Ammon's horn (tissue), 1 donor: ENCODE data around the gene SLC48A1.

Experiments
- DNase-seq: peaks from one replicate; pipeline ENCODE4 v3.0.0-alpha.2; 2016; ENCODE audit warnings: low spot score

Gene SLC48A1

DNA sequence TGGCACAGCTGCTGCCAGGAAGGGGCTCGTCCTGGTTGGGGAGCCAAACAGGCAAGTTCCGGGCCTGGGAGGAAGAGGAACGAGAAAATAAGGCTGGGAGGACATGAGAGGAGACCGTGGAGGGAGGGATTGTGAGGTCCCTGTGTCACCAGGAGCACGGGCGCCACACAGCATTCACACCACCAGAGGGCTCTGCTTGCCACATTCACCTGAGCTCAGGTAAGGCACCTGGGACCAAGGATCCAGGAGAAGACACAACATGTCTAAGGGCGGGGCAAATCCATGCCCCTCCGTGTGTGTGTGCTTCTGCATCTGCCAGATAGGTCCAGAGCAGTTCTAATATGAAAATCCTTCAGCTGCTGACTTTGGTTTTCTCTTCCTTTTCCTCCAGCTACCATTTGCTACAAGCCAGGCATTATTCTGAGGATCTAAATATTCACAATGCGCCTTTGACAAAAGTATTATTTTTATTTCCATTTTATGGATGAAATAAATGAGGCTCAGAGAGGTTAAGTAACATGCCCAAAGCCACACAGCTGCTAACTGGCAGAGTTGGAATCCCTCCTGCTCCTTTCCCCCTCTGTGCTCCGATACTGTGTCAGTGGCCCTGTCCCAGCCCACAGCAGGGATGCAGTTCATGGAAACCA, 28.9 kb upstream of the SLC48A1 start:
- DNase-seq = no peak

DNA sequence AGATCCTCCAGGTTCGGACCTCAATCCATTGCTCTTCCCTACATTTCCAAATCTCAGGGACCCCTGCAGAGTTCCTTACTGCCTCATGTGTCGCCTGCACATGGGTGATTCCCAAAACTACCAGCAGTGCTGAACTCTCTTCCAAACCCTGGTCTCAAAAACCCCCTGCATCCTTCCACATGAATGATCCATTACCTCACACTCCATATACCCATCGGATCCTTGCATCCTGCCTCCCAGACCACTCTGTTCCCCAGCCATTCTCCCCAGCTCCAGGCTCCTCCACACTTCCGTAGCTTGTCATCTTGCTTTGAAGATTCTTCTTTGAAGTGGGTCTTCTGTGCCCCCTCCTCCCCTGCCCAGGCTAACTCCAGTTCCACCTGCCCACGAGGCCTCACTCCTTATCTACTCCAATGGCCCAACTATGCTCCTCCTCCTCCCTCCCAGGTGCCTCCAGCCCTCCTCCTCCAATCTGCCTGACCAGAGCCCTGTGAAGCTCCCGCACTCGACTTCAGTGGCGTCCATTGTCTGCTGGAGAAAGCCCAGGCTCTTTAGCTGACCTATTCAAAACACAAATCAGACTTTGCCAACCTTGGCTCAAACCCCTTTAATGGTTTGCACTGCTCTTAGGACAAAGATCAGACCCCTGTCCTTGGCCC, 28.1 kb upstream of the SLC48A1 start:
- DNase-seq = no peak

DNA sequence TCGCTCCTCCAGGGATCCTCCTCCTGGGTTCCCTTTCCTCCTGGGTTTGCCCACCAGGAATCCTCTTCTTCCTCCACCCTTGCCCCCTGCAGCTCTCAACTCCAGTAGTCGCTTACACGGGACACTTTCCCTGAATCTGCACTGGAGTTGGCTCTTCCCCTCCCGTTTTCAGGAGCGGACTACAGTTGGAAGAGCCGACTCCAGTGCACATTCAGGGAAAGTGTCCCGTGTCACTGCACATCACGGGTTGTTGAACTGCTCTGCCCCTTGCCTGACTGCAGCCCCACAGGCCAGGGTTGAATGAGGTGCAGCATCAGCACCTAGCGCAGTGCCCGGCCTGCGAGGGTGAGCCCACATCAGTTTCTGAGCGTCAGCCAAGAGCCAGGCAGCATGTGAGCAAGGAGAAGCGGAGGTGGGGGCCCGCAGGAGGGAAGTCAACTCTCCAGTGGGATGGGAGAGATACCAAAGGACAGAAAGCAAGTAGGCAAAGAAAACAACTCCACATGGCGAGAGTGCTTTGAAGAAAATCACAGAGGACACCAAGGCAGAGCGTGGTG, 27.5 kb upstream of the SLC48A1 start:
- DNase-seq = no peak

DNA sequence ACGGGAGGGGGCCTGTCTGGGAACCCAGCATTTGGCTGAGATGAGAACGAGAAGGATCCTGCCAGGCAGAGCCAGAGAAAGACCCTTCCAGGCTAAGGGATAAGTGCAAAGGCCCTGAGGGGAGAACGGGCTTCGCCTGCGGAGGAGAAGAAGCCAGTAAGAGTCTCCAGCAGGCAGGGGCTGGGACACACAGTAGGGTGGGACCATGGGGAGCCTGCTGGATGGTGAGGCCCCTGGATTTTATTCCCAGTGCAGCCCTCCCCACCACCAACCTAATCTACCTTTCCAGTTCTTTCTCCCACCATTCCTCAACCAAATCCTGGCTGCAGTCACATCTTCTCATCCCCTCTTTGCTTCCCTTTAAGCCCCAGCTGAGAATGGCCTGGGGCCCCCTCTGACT, 27.0 kb upstream of the SLC48A1 start:
- DNase-seq = no peak

DNA sequence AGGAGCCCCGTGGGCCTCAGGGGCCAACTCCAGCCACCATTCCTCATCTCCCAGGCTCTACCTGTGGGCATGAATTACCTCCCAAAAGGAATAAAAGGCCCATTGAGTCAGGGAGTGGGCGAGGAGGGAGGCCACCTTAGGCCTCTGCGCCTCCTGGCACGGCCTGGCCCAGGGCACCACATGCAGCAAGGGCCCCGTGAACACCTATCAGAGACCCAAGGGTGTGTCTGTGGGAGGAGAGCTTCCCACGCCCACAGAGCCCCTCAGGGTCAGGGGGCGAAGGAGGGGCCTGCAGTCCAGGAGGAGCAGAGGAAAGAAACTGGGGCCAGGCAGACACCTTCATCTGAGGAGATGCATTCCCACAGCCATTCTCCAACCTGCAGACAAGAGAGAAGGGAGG, 26.5 kb upstream of the SLC48A1 start:
- DNase-seq = no peak

DNA sequence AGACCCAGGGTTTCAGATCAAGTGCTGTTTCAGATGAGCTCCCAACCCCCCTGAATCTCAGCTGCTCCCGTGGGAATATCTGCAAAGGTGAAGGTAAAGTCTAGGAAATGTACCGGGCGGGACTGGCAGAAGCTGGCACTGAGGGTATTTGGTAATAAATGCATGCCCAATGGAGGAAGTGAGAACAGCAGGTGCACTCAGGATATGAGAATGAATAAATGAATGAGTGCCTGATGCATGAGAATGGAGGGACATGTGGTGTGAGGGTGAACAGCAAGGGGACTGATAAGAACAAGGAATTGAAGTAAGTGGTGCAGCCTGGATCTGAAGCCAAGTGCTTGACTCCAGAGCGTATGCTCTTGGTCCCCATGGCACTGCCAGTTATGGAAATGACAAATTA, 25.9 kb upstream of the SLC48A1 start:
- DNase-seq = no peak

DNA sequence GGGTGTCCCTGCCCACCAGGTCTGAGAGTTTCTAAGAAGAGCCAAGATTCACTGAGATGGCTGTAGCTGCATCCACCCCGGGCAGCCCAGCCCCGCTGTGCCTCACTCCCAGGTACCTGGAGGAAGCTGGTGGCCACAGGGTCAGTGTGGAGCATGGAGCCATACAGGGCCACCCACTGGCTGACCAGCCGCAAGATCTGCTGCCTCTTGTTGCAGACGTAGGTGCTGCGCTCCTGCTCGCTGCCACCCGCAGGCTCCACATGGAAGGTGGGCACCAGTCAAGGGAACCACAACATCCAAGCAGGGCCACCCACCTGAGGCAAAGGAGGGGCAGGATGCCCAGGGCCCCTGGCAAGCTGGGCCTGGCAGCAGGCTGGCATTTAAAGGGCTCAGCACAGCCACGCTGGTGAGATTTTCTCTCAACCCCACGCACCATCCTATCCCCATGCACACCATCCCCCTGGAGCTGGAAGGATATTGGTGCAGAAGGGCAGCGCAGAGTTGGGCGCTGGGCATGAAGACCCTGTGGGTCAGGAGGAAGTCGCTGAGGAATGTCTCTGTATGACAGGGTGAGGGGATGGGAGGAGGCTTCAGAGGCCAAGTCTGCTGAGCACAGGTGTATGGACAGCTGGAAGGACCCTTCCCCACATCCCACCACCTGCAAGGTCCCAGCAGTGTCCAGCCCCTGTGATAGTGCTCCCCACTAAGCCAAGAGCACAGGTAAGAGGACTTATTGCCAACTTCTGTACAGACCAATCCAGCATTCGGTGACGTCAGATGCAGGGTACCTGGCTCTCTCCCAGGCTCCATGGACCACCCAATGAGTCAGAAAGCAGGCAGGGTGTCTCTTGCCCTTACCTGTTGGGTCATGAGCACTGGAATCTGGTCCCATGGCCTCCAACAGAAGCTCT, 25.2 kb upstream of the SLC48A1 start:
- DNase-seq = no peak

DNA sequence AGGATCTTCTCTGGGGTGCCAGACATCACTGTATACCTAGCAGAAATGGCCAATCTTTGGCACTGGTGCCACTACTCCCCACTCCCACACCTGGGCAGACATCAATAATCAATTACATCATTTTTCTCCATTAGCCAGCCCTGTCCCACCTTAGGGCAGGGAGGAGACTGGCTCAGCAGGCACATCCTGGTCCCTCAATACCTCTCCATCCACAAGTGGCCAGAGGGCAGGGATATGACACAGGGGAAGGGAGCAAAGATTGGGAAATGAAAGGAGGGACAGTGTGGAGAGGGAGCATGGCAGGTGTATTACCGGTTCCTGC, 24.6 kb upstream of the SLC48A1 start:
- DNase-seq = no peak

DNA sequence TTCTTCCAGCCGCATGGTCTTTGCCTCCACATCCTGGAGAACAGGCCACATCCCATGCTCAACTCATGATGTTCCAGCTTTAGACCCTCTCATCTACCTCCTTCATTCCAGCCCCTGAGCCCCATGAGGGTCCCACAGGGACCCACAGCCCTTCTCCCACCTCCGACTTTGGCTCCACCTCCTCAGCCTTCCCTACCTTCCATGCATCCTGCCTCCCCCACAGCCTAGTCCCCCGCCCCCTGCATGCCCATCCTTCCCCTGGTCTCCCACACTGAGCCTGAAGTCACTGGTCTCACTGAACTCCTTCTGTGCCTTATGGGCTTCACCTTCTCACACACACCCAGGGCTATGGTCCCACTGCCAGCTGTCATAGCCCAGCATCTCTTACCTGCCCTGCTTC, 24.1 kb upstream of the SLC48A1 start:
- no peak for DNase-seq

DNA sequence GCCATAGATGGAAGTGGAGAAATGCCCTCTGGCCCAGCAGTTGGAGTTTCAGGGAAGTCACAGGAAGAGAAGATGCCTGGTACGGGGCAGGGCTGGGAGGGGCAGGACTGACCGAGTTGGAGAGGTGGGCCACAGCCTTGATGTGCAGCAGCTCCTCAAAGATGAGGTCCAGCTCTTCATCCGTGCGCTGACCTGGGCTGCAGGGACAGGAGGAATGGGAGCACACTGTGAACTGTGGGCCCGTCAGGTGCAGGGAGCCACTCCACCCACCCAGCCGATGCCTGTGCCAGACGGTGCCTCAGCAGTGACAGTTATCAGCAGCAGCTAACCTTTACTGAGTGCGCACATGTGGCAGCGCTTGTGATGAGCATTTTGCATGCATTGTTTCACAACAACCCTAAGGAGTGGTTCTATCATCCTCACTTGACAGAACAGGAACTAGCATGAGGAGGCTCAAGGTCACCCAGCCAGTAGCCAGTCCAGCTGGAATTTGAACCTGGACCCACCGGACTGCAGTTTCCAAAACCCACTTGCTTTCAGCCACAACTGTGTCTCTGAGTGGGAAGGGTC, 22.7 kb upstream of the SLC48A1 start:
- DNase-seq = no peak

DNA sequence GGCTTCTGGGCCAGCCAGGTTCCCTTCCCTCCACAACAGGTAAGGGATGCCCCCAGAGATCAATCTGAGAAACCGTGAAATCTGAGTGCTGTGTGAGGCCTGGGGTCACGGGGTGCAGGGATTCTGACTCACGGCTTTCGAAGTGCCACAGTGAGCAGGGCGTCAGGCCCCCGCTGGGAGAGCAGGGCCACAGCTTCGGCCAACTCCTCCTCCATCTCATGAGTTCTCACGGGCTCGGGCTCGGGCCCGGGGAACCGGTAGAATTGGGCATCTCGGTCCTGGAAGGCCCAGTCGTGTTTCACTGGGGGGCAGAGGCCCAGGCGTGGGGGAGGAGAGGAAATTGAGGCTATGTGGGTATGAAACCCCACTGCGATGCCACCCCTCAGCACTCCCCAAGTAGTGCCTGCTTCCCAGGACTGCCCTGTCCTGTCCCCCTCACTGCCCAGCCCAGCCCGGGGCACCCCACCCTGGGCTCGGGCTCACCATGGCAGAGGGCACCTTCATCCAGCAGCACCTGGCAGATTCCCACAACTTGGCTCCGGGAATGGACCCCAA, 22.0 kb upstream of the SLC48A1 start:
- DNase-seq = no peak

DNA sequence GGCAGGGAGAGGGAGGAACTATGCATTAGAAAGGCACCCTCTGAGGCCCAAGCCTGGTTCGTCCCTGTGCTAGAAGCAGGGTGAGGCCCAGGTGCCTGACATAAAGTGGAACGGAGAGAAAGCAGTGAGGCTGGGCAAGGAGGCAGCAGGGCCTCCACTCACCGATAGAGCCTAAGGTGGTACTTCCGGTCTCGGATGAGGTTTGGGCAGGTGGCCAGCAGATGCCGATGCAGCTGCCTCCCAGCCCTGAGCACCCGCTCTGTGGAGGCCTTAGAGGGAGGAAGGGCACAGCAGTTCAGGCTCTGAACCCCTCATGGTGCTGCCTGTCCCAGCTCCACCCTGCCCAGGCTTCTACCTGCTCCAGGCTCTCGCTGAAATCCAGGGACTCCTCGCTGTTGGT, 21.5 kb upstream of the SLC48A1 start:
- no peak for DNase-seq

DNA sequence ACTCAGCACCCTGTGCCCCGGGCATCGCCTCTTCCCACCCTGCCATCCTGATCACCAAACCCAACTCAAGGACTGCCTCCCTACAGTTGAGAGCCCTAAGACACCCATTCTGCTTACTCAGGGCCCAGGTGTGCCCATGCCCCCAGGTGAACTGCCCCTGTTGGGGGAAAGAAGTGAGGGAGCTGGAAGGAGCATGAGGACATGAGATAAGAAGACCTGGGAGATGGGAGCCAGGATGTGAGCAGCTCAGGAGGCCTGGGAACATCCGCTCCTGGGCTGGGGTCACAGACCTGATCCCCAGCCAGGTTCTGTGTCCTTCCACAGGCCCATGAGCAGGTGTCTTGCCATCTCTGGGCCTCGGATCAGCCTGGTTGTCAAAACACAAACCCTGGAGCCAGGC, 20.9 kb upstream of the SLC48A1 start:
- DNase-seq = no peak

DNA sequence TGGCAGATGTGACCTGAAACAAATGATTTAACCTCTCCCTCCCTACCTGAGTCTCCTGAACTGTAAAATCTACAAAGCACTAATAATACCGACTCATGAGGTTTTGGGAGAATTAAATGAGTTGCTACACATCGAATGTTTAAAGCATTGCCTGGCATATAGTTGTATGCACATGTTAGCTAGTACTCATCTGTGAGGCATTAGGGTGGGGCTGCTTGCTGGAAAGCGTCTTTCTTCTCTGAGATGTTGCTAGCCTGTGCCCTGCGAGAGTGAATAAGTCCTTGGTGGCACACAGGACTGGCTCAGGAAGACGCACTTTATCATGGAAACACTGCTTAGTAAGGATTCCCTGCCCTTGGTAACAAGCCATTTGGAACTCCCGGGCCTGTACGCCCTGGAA, 20.5 kb upstream of the SLC48A1 start:
- DNase-seq = no peak

DNA sequence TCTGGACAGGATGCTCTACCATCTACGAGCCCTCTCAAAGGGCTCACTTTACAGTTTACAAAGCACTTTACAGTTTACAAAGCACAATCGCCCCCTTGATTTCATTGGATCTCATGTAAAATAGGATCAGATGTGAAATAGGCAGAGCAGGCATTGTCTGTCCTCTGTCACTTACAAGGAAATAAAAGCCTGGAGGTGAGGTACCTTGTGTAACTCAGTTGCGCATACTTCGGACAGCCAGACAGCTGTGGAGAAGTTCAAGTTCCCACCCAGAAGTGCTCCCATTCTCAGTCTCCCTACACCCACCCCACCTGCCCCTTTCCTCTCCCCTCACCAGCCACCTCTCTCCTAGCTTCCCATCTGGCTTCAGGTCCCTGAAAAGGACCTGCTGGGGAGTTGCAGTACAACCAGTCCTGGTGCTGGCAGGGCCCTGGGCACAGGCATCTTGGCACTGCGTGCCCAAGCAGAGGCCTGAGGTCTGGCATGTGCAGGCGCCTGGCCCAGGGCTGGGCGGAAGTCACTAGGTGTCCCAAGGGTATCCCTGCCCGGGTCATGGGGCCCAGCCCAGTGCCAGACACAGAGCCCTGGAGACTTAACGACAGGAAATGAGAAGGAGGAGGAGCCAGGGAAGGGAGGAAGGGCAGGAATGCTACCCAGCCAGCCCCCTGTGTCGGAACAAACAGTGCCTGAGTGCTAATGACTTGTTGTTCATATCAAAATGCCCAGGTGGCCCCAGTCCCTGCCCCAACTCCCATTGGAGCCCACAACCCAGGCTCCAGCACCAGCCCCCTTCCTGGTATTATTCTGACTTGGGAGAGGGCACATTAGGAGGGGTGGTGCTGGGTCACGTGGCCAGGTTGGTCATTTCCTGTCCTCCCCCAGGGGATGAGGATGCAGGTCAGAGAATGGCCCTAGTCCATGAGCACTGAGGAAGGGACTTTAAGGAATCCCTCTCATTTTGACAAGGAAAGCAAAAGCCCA, 19.7 kb upstream of the SLC48A1 start:
- DNase-seq = peak; percentile 51

DNA sequence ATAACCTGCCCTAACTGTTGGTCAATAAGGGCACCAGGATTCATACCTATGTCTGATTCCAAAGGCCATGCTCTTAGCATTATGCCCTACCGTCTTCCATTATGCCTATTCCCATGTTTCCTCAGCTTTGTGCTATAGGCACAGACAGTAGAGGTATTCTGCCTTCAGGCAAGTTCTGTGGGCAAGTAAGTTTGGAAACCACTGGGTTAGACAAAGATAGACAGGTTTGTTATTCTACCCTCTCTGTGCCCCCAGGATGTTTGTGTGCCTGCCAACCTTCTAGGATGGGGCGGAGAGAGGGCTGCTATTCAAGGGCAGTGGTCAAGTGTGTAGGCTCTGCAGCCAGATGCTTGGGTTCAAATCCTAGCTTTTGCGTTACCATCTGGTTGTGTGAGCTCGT, 18.9 kb upstream of the SLC48A1 start:
- DNase-seq = no peak

DNA sequence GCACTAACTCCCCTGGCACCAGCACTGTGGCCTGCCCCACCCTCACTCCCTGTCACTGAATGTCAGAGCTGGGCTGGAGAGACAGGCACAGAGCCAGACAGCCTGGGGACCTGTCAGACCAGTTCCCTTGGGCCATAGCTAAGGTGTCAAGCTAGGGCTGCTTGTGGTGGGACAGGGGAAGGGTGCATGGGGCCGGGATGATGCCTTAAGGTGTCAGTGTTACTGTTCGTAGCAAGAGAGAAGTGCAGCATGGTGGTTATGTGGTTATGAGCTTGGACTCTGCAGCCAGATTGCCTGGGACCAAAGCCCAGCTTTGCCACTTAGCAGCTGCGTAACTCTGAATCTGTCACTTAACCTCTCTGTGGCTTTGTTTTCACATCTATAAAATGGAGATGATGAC, 18.2 kb upstream of the SLC48A1 start:
- DNase-seq = no peak

DNA sequence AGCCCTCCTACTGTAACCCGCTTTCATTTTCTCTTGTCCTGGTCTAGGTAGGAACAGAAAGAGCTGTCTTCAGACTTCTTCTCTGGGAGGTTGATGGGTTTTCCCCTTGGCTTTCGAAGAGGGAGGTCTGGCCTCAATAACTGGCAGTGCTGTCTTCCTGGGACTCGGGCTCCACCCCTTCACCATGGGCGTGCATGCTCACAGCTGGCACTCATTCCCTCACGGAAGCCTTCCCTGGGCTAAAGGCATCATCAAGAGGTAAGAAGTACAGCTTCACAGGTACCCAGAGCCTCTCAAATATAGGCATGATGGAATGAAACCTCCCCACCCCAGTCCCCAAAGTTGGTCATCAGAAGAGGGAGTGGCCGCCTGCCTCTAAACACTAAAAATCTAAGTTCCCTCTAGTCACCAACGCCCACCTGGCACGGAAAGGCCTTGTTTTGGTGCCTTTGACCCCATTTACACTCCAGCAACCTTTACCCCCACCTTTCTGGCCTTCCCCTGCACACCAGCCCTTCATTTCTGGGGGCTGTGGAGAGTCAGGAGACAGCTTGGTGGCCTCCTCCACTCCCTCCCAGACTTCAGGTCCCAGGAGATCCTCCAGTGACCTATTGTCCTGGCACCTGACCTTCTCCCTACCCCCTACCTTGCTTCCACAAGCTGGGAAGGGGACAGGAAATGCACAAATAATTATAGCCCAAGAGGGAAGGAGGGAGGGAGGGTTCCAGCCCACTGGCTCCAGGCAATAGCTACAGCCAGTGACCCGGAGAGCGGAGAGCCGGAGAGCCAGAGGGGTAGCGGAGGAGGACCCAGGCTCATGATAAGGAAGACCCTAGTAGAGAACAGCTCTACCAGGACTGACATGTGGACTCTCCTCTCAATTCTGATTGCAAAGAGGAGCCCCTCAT, 17.1 kb upstream of the SLC48A1 start:
- peak; percentile 55 for DNase-seq

DNA sequence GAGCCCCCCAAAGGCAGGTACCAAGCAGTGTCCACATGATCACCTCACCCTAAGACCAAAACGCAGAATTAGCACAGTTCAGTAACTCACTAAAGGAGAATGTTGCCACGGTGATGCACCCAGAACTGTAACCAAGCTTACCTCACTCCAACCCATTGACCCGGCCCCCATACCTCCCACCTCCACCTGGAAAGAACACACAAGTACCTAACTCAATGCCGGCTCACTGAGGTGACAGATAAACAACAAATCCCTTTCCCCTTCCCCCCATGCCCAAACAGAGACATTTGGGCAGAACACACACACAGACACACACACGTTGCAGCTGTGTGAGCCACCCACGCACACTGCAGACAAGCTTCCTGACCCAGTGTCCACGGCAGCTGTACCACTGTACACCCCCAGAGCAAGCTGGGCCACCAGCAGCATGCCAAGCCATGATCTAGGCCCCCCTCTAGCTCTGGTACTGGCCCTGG, 15.6 kb upstream of the SLC48A1 start:
- no peak for DNase-seq
